CD4-positive, alpha-beta memory T cell (primary cell): ENCODE measurements around the gene UBAP2L. TPM values are rescaled to one million over a fixed set of nuclear protein-coding genes. Genes with fewer than 3 reads are reported as not detected.
A peak's percentile ranks its signal among the peaks of the same experiment; 100 is the strongest.
"Not testable (repeated sequence)": the region's sequence is repeated elsewhere in the genome, so short reads cannot be mapped to it uniquely, and the experiment has no call there.

ENCODE experiments used
- CTCF ChIA-PET: fragments of 350-600 bp; sonication (Branson Sonifier 250); formaldehyde crosslinking; loops from one replicate; lab custom pipeline; 2021; ENCODE audit warnings: inconsistent platforms; ENCODE audit not compliant: partially characterized antibody; lab: Charles Lee
- POLR2A ChIA-PET: fragments of 350-600 bp; sonication (Branson Sonifier 250); formaldehyde crosslinking; loops from one replicate; lab custom pipeline; 2021; ENCODE audit not compliant: partially characterized antibody; lab: Charles Lee
- DNase-seq, 5 donors: peaks; one replicate each; pipeline versions ENCODE4 v3.0.0 to v3.0.0-alpha.2; 2020 to 2022; ENCODE audit warnings: mixed read lengths in 1 of 5
- H3K27ac ChIP-seq: one replicate; pipeline ENCODE4 v1.7.0; 2013; ENCODE audit warnings: low read depth, low read length
- H3K27me3 ChIP-seq: 2 replicates; pipeline ENCODE4 v1.7.0; 2013; ENCODE audit warnings: mild to moderate bottlenecking, low read length, moderate library complexity; ENCODE audit not compliant: insufficient read depth
- H3K36me3 ChIP-seq: 2 replicates; pipeline ENCODE4 v1.7.0; 2013; ENCODE audit warnings: mild to moderate bottlenecking, low read length, moderate library complexity; ENCODE audit not compliant: insufficient read depth
- H3K4me1 ChIP-seq: 2 replicates; pipeline ENCODE4 v1.7.0; 2013; ENCODE audit warnings: mild to moderate bottlenecking, low read length, moderate library complexity; ENCODE audit not compliant: insufficient read depth
- H3K4me3 ChIP-seq, 2 donors: one replicate each; pipeline ENCODE4 v1.7.0; 2013; ENCODE audit warnings: low read length in 2 of 2, mild to moderate bottlenecking in 1 of 2
- H3K9me3 ChIP-seq, 2 donors: one replicate each; pipeline ENCODE4 v1.7.0; 2013; ENCODE audit warnings: low read length in 2 of 2, control low read depth in 1 of 2; ENCODE audit not compliant: control insufficient read depth in 1 of 2
- H3K27ac Mint-ChIP-seq, 7 donors: one replicate each; pipeline ENCODE4 v1.8.0; 2020 to 2021; ENCODE audit warnings: mixed read lengths in 7 of 7, mild to moderate bottlenecking in 6 of 7, inconsistent platforms in 3 of 7, moderate library complexity in 3 of 7
- H3K27me3 Mint-ChIP-seq, 2 donors: one replicate each; pipeline ENCODE4 v1.8.0; 2020 to 2021; ENCODE audit warnings: mixed read lengths in 2 of 2
- H3K36me3 Mint-ChIP-seq, 2 donors: one replicate each; pipeline ENCODE4 v1.8.0; 2020 to 2021; ENCODE audit warnings: mixed read lengths in 2 of 2, inconsistent platforms in 1 of 2, mild to moderate bottlenecking in 1 of 2
- H3K4me1 Mint-ChIP-seq, 4 donors: one replicate each; pipeline ENCODE4 v1.8.0; 2020 to 2021; ENCODE audit warnings: mixed read lengths in 4 of 4, mild to moderate bottlenecking in 1 of 4
- H3K4me3 Mint-ChIP-seq, 8 donors: one replicate each; pipeline ENCODE4 v1.8.0; 2020 to 2021; ENCODE audit warnings: mixed read lengths in 8 of 8, mild to moderate bottlenecking in 7 of 8, moderate library complexity in 6 of 8, inconsistent platforms in 3 of 8
- H3K9me3 Mint-ChIP-seq, 8 donors: one replicate each; pipeline ENCODE4 v1.8.0; 2020 to 2021; ENCODE audit warnings: mixed read lengths in 8 of 8, mild to moderate bottlenecking in 5 of 8, inconsistent platforms in 3 of 8, moderate library complexity in 1 of 8
- intact Hi-C: fragments of 100-400 bp; cut with micrococcal nuclease; formaldehyde crosslinking; loops from one replicate; pipeline ENCODE4 v1.15.1; 2023
- polyA plus RNA-seq, 2 donors: library from polyadenylated mRNA; unstranded; fragments of 300-500 nt; fragmentation: Illumina TruSeq; gene quantifications; one replicate each; pipeline ENCODE4 v1.2.3, GENCODE V29; 2021
- total RNA-seq, 2 experiments: library from RNA; stranded (reverse); gene quantifications; one replicate each; pipeline ENCODE4 v1.2.3, GENCODE V29; 2021

Gene UBAP2L
- total and polyA plus RNA-seq, 4 experiments from 2014 or later, result 33.5 to 189 (median 127) TPM

DNA sequence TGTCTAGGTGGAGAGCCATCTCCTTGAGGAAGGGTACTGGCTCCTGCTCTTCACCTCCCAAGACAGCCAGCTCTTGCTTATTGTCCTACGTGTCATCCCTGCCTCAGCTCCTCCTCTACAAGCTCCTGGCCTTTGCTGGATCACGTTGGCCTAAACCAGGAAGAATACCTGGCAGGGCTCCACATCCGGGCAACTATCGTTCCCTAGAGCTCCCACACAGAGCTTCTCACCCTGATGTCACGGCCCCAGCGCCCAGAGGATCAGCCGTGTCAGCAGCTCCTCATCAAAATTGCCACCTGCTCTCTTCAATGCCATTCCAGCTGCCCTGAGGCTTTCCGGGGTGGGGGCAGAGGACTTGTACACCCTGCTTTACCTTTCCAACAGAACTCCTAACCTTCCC lies 26.9 kb upstream of the UBAP2L start:
- DNase-seq, result no peak
- H3K36me3 ChIP-seq, result no peaks in the 10 kb centered on the region
- ChIA-PET CTCF (interaction anchor here (1.2 kb wide), 1 partner anchor 151 kb away, joined by 4 read pairs; no protein-coding TSS in a partner anchor), POLR2A (interaction anchor here (1.0 to 1.6 kb wide), 2 partner anchors 12 to 16 kb away, joined by 3 read pairs; no protein-coding TSS in a partner anchor)
- H3K9me3 Mint-ChIP-seq, result no peaks in the 10 kb centered on the region
- no peak overlapping the region for H3K4me3 Mint-ChIP-seq
- intact Hi-C loops, result no loop called here
- no peaks in the 10 kb centered on the region for H3K27me3 ChIP-seq
- H3K4me1 ChIP-seq, result peaks cover under 1% of the 10 kb centered on the region
- H3K4me3 ChIP-seq, result no peak overlapping the region
- peak overlapping the region in 1 of 7 donors; percentile 68 for H3K27ac Mint-ChIP-seq
- H3K27ac ChIP-seq, result no peak overlapping the region
- no peaks in the 10 kb centered on the region for H3K36me3 Mint-ChIP-seq
- peaks cover 9 to 10% of the 10 kb centered on the region in 2 donors for H3K27me3 Mint-ChIP-seq
- no peaks in the 10 kb centered on the region for H3K9me3 ChIP-seq
- no peaks in the 10 kb centered on the region for H3K4me1 Mint-ChIP-seq

DNA sequence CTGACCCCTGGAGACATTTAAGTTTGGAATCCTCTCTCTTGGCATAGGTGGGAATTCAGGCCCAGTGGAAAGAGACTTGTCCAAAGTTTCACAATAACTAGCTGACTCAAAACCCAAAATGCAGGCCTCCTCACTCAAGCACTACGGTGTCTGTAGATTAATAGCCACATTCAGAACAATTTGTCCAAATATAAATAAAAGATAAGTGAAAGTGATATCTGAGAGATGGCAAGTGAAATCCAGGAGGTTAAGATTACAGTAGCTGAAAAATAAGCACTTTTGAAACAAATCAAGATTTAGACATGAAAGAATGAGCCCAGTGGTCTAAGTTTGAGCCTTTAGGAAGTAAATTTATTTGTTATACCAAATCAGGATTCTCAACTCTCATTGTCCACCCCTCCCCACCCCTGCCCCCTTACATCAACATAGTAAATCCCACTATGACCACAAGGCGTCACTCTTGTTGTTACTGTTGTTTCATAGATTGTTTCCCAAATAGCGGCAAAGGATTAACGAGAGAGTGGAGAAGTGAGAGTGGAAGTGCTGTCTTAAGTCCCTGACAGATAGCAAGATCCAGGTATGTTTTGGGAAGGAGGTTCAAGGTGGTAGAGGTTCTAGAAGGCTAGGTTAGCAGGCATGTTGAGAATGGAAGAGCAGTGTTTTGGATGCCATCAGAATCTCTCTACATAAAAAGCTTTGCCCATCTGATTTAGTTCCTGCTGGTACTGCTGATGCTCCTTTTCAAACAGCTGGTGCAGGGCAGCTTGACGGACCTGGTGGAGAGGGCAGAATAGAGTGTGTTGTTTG lies 21.8 kb upstream of the UBAP2L start:
- ChIA-PET POLR2A (interaction anchor here (0.8 to 2.3 kb wide), 9 partner anchors 14 to 145 kb away, joined by 3 to 18 read pairs (median 3); partner anchors contain the start of gene HAX1), CTCF (interaction anchor here (0.6 to 6.4 kb wide), 25 partner anchors 8 to 348 kb away, joined by 3 to 46 read pairs (median 4); partner anchors contain the start of gene HAX1)
- DNase-seq, result peak; percentile 53 to 62 (median 58)
- intact Hi-C loops, result loop anchor here (1.0 to 2.0 kb wide), 4 partner anchors 73 to 280 kb away; partner anchors contain the start of gene HAX1
- no peaks in the 10 kb centered on the region for H3K9me3 ChIP-seq
- H3K36me3 ChIP-seq, result no peaks in the 10 kb centered on the region
- peak overlapping the region in 2 of 7 donors; percentile 64 to 74 for H3K27ac Mint-ChIP-seq
- H3K4me3 ChIP-seq, result no peak overlapping the region
- H3K4me3 Mint-ChIP-seq, result no peak overlapping the region
- no peaks in the 10 kb centered on the region for H3K27me3 ChIP-seq
- H3K27ac ChIP-seq, result no peak overlapping the region
- no peaks in the 10 kb centered on the region for H3K9me3 Mint-ChIP-seq
- H3K27me3 Mint-ChIP-seq, result peaks cover 0 to 3% of the 10 kb centered on the region in 2 donors
- no peaks in the 10 kb centered on the region for H3K36me3 Mint-ChIP-seq
- no peaks in the 10 kb centered on the region for H3K4me1 Mint-ChIP-seq
- H3K4me1 ChIP-seq, result peaks cover 7% of the 10 kb centered on the region

DNA sequence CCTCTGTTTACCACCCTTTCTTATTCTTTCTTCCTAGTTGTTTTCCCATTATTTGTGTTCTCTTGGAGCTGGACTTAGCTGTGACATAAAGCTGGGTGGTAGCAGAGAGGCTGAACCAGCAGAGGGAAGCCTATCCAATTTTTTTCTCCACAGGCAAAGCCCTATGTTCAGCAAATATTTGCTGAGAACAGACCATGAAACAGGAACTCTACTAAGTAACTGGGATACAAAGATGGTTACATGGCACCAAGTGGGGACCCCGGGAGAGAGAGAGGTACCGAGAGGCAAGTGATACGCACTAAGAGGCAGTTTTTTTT lies 21.2 kb upstream of the UBAP2L start:
- POLR2A ChIA-PET, result interaction anchor here (0.8 to 2.3 kb wide), 10 partner anchors 14 to 145 kb away, joined by 3 to 18 read pairs (median 3); partner anchors contain the start of gene HAX1
- DNase-seq, result no peak
- Histone ChIP-seq H3K4me3 (no peak overlapping the region), H3K36me3 (no peaks in the 10 kb centered on the region), H3K27me3 (no peaks in the 10 kb centered on the region), H3K27ac (no peak overlapping the region), H3K4me1 (peaks cover 7% of the 10 kb centered on the region), H3K9me3 (no peaks in the 10 kb centered on the region)
- Mint-ChIP-seq H3K36me3 (no peaks in the 10 kb centered on the region), H3K27me3 (no peaks in the 10 kb centered on the region), H3K9me3 (no peaks in the 10 kb centered on the region), H3K4me1 (no peaks in the 10 kb centered on the region), H3K4me3 (no peak overlapping the region), H3K27ac (no peak overlapping the region)
- intact Hi-C loops, result loop anchor here (1.0 to 2.0 kb wide), 4 partner anchors 73 to 279 kb away; partner anchors contain the start of gene HAX1
- CTCF ChIA-PET, result interaction anchor here (0.6 to 6.4 kb wide), 25 partner anchors 8 to 347 kb away, joined by 3 to 46 read pairs (median 4); partner anchors contain the start of gene HAX1

DNA sequence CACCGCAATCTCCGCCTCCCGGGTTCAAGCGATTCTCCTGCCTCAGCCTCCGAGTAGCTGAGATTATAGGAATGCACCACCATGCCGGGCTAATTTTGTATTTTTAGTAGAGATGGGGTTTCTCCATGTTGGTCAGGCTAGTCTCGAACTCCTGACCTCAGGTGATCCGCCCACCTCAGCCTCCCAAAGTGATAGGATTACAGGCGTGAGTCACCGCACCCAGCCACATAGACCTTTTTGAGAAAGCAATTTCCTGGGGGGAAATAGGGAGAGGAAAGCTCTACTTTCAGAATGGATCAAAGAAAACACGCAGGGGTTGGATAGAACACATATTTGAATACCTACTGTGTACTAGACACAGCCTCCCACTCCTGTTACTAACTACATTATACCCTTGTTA lies 15.0 kb upstream of the UBAP2L start:
- H3K4me3 ChIP-seq, H3K4me1 ChIP-seq, H3K27ac ChIP-seq, H3K27me3 ChIP-seq, H3K9me3 Mint-ChIP-seq, H3K4me1 Mint-ChIP-seq, H3K9me3 ChIP-seq, H3K4me3 Mint-ChIP-seq, CTCF ChIA-PET, intact Hi-C loops, DNase-seq, POLR2A ChIA-PET, H3K27me3 Mint-ChIP-seq: not testable (repeated sequence)
- Mint-ChIP-seq H3K36me3 (peaks cover 30 to 43% of the 10 kb centered on the region in 2 donors), H3K27ac (peak overlapping the region; percentile 59 to 95 (median 80))
- H3K36me3 ChIP-seq, result peaks cover 39% of the 10 kb centered on the region

DNA sequence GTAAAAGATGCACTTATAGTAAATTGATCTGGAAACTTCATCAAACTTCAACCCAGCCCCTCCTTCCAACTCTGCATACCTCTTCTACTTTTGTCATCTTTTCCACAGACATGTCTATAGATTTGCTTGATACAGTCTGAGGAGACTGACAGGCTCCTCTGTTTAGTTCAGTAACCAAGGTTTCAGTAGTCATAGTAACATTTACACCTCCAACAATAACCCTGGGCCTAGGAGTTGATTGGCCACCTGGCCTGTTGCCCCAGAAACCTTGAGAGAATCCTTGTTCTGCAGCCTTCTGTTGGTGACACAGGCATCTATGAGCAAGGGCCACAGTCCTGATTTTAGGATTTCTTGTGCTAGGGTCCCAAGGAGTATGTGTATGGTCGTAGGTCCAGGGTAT lies 14.6 kb upstream of the UBAP2L start, which contains the start of gene CFAP141:
Gene CFAP141, minus strand, starts transcription at position 138 of the 400 bp plus-strand sequence. Its CDS starts 26 bp downstream, at position 112.
- peak in 3 of 5 donors; percentile 16 to 37 (median 28) for DNase-seq
- no peak within 1 kb of the TSS for H3K4me3 ChIP-seq
- H3K27ac ChIP-seq, result no peak within 1 kb of the TSS
- H3K27me3 Mint-ChIP-seq, result no peaks in the 10 kb centered on the region
- H3K9me3 ChIP-seq, result no peaks in the 10 kb centered on the region
- ChIA-PET POLR2A (no interaction called here), CTCF (no interaction called here)
- no peak within 1 kb of the TSS for H3K4me3 Mint-ChIP-seq
- peaks cover 39% of the 10 kb centered on the region for H3K36me3 ChIP-seq
- no peaks in the 10 kb centered on the region for H3K4me1 ChIP-seq
- H3K27me3 ChIP-seq, result no peaks in the 10 kb centered on the region
- intact Hi-C loops, result no loop called here
- H3K36me3 Mint-ChIP-seq, result peaks cover 31 to 43% of the 10 kb centered on the region in 2 donors
- H3K9me3 Mint-ChIP-seq, result no peaks in the 10 kb centered on the region
- H3K27ac Mint-ChIP-seq, result peak within 1 kb of the TSS; percentile 59 to 95 (median 81)
- peaks cover 3 to 8% (median 5%) of the 10 kb centered on the region in 4 donors for H3K4me1 Mint-ChIP-seq

DNA sequence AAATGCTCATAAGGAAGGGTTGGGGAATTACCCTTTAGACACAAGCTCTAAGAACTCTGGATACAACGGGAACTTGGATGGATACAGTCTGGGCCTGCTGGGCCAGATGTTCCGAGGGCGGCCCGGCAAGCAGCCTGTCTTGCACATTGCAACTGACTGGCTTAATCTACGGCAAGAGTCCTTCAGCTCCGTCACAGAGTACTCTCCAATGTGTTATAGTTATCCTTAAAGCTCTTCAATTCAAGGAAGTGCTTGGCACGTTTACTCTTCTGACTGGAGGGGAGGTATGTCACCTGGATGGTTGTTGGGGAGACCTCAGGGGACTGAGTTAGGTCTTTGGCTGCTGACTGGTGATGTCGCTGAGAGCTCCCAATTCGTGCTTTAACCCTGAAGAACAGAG lies 13.5 kb upstream of the UBAP2L start:
- Mint-ChIP-seq H3K27me3 (no peaks in the 10 kb centered on the region), H3K27ac (peak overlapping the region in 5 of 7 donors; percentile 11 to 82 (median 66)), H3K4me3 (no peak overlapping the region), H3K36me3 (peaks cover 35 to 49% of the 10 kb centered on the region in 2 donors), H3K4me1 (peaks cover 3 to 8% (median 5%) of the 10 kb centered on the region in 4 donors), H3K9me3 (no peaks in the 10 kb centered on the region)
- POLR2A ChIA-PET, result interaction anchor here (0.5 to 1.2 kb wide), 4 partner anchors 9 to 128 kb away, joined by 3 to 4 read pairs (median 3); a partner anchor contains a TSS
- H3K36me3 ChIP-seq, result peaks cover 49% of the 10 kb centered on the region
- CTCF ChIA-PET, result interaction anchor here (1.0 kb wide), 1 partner anchor 8 kb away, joined by 4 read pairs; no protein-coding TSS in a partner anchor
- intact Hi-C loops, result no loop called here
- H3K4me1 ChIP-seq, result no peaks in the 10 kb centered on the region
- no peaks in the 10 kb centered on the region for H3K27me3 ChIP-seq
- H3K4me3 ChIP-seq, result no peak overlapping the region
- no peaks in the 10 kb centered on the region for H3K9me3 ChIP-seq
- no peak overlapping the region for H3K27ac ChIP-seq
- DNase-seq, result no peak
